HuH-7 (cell line): Measurements from ENCODE around the gene ATPAF2.

Source experiments
- DNase-seq: peaks from one replicate; pipeline ENCODE4 v3.0.0; 2011; ENCODE audit warnings: low spot score

The ATPAF2 gene

DNA sequence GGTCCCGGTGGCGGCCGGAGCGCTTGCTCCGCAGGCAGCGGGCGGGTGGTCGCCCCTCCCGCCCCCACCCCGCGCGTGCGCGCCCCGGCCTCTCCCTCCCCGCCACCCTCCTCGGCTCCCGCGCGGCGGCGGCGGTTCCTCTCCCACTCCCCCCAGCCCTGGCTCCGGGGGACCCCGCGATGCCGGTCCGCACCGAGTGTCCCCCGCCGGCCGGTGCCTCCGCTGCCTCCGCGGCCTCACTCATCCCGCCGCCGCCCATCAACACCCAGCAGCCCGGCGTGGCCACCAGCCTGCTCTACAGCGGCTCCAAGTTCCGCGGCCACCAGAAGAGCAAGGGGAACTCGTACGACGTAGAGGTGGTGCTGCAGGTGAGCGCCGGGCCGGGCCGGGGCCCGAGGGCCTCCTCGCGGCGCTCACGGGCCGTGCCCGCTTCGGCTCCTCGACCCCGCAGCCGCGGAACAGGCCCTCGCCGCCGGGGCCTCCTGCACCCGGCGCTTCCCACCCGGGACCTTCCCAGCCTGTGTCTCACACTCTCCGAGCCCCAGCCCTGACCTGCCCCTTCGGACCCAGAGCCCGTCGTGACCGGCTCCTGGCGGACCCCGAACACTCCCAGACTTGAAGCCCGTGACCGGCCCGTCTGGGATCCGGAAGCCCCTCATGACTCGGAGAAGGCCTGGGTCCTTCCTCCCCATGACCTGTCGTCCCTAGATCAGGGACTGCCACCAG lies 730 bp upstream of the ATPAF2 start:
- DNase-seq: no peak

DNA sequence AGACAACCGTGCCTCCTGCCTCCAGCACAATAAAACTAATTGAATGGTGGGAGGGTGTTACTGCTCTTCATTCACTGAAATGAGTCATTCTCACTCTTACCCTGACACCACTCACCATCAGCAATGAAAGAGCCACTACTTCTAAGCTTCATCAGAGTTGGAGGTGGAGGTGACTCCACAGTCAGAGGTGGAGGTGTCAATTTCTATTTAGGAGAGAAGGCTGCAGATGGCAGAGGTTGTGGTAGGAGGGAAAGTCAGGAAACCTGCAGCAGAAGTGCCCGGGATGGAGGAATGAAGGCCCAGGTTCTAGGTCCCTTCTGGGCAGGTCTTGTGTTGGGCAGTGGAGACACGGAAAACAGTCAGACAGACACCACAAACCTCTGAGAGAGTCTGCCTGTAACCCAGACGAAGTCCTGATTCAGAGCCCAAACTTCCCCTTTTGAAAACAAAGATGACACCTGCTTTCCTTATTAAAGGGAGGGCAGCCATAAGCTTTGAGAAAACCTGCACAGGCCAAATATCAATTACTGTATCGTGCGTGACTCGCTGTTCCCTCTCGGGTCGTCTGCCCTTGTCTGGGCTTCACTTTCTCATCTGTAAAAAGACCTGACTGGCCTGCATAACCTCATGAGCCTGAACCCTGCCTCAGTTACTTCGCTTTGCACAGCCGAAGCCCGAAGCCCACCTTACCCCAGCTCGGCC lies 668 bp downstream of the ATPAF2 start:
- DNase-seq: no peak

DNA sequence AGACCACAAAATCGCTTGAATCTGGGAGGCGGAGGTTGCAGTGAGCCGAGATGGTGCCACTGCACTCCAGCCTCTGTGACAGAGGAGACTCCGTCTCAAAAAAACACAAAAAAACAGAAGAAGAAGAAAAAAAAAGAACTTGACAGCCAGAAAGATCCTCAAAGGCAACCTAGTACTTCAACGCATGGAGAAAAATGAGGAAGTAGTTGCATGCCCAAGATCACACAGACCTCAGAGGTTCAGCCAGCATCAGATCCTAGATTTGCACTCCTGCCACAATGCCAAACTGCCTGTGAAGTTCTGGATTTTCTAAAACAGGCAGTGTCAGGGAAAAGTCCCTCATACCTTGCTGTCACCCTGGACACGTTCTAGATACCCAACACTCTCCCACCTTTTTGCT lies 1.5 kb downstream of the ATPAF2 start:
- DNase-seq: no peak

DNA sequence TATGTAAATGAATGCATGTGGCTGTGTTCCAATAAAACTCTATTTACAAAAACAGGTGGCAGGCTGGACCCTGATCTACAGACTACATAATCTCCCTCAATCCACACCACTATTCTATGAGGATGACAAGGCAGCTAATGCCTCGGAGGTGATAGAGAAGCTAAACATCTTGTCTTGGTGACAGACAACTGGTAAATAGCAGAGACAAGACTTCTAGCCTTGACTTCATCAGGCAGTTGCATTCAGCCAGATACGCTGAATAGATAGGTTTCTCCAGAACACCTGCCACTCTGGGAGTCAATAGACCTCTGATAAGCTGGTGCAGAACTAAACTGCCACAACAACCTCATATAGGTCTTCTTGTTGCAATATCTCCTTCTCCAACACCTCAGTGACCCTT lies 3.3 kb downstream of the ATPAF2 start:
- DNase-seq: no peak

DNA sequence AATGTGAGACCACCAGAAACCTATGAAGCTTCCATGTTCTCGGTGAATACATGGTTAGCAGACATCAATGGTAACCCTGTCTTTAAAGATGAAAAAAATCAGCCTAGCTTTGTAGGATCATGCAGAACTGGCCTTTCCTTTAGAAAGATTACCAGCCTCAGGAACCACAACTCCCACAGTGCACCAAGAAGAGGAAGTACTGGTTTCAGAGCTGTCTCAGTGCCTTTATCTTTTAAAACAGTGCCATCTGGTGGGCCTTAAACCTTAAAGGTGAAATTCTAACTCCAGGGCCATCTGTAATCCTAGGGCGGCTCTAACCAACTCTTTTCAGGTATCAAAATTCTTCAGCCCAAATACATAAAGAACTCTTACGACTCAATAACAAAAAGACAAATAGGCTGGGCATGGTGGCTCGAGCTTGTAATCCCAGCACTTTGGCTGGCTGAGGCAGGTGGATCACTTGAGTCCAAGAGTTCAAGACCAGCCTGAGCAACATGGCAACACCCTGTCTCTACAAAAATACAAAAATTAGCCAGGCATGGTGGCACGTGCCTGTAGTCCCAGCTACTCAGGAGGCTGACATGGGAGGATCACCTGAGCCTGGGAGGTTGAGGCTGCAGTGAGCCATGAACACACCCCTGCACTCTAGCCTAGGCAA lies 5.4 kb downstream of the ATPAF2 start:
- peak; percentile 76 for DNase-seq

DNA sequence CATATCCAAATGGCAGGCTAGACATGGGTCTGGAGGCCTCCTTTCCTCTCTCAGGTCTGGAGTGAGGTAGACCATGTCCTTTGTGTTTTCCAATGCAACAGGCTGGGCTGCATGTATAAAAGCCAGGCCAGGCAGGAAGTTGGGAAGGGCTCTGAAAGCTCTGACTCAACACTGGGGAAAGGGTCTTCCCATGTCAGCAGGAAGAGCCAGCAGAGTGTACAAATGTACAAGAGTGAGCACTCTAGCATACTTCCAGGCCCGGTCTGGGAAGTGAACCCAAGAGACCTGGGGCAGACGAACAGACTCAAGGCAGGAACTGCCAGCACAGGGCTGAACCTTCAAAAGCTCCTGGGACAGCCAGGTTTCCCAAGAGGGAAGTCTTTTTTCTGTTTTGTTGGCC lies 7.0 kb downstream of the ATPAF2 start:
- DNase-seq: no peak

DNA sequence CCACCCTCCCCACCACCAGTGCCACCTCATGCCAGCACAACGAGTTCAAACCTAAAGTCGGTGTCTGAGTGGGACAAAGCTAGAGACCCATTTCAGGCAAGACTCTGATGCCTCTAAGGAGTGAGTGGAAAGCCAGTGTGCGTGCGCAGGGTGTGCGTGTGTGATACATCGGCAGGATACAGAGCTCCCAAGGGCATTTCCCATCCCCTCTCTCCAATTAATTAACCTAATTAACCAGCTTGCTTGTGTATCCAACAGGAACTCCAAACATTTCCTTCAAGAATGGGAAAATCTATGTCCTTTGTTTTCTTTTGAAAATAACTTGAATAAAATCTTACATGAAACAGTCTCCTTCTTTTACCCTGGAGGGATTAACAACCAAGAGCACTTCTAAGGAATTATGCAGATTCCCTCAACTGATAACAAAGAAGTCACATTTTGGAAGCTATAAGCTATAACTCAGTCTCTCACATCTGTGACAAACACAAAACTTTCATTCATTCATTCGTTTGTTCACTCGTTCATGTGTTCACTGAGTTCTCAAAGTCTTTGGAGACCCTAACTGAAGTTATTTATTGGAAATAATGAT lies 9.9 kb downstream of the ATPAF2 start:
- no peak for DNase-seq

DNA sequence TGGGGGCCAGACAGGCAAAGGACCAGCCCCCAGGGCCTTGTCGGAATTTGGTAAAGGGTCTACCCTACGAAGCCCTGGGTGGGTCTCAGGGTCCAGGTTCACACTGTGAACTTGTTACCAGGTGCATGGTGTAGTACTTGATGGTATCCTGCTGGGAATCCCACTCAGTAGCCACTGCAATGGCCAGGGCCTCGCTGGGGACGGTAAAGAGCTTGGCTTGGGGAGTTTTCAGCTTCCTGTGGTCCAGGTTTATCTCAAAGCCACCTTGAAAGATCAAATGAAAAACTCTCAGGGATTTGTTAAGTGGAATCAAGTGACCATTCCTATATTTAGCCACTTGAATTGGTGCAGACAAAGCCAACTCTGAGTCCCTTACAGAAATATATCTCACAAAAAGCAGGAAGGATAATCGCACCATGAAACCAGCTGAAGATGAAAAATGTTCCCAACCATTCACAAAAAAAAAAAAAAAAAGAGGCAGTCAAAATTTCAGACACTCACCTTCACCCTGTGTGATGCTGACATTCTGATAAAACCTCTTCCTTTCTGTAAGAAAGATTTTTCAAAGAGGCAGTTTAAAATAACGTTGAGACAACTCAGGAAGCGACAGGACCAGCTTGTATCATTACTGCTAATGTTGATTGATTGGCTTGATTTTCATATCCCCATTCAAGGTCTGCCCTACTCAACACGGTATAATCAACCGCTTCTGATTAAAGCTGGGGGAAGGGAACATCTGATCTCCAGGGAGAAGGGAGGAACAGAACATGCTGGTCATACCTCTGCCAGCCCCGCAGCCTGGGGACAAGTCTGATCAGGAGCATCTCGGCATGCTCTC lies 10.6 kb downstream of the ATPAF2 start:
- no peak for DNase-seq

DNA sequence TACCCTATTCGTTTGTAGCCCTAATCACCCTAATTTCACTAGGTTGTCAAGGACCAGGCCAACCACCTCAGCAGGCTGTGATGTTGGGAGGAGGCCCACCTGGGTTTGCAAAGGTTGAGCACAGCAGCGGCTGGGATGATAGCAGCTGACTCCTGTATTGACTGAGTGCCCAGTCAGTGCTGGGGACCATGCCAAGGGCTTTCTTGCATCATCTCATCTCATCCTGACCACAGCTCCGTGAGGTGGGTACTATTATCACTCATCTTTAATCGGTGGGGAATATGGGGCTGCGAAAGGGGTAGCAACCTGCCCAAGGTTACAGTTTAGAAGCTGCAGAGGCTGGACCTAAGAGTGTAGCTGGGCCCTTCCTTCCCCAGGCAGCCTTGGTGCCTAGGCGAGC lies 11.7 kb downstream of the ATPAF2 start:
- DNase-seq: no peak

DNA sequence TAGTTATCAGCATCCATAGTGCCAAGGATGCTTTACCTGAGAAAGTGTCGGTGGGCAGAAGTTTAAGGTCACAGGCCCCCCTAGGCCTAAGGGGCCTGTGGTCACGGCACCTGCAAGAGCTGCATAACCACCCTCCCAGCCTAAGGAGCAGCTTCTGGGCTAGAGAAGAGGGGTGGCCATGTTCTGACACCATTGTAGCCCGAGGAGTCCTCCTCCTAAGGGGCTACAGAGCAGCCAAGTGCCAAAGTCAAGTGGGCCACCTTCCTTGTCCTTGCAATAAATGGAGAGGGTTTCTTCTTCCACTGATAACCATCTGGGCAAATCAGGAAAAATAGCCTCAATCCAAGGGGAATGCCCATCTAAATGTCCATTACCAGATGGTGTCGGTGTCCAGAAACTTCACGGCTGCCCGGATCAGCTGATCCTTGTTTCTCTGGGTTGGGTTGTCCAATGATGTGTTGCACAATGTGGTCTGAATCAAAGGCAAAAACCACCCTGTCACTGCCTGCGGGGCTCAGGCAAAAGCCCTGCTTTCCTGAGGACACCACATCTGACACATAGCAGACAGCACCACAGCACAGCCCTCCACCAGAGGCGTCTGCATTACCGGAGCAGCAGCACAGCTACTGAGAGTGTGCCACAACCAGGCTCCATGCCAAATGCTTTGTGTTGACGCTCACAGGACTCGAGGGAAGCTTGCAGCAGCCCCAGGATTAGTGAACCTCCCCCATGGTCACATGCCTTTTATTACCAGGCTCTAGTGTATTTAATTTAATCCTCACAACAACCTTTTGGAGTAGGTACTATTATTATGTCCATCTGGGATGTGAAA lies 12.8 kb downstream of the ATPAF2 start:
- no peak for DNase-seq

DNA sequence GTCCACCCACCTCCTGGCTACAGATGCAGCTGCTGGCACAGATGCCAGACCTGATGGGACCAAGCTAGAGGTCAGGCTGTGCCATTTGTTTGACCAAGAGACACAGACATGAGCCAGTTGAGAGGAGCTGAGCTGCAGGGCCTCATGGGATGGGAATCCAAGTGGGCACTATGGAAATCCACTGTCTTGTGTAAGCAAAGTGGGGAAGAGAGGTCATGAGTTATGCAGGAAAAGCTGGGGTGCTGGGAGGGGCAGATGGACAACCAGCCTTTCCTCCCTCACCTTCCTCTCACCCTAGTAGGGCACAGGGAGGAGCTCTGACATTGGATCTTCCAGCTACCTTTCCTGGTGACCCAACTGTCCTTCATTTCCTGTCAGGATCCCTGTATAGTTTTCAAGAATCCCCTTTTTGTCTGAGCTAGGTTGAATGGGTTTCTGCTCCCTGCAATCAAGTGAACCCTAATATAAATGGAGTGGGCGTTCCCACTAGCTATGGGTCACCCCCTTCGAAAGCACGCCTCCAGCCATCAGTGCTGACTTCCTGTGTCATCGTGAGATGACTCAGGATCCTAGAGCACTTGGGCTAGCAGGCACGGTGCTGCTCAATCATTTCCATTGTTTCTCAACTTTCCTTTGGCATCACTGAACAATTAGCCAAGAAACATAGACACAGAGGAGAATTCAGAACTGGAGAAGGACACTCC lies 13.6 kb downstream of the ATPAF2 start:
- no peak for DNase-seq

DNA sequence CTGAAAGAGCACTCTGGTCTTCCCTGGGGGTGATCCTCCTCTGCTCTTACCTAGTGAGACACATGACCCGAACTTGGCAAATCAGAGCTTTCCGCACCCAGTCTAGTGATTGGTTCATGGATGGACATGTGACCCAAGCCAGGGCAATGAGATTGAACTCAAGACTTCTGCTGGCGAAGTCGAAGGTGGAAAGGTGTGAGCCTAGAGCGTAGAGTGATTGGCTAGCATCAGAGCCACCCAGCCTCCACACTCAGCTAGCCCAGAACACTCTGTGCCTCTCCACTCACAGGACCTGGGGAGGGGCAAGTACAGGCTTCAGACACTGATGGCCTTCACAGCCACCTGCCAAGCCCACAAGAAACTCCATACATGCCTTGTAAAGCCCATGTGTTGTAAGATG lies 17.6 kb downstream of the ATPAF2 start:
- DNase-seq: no peak

DNA sequence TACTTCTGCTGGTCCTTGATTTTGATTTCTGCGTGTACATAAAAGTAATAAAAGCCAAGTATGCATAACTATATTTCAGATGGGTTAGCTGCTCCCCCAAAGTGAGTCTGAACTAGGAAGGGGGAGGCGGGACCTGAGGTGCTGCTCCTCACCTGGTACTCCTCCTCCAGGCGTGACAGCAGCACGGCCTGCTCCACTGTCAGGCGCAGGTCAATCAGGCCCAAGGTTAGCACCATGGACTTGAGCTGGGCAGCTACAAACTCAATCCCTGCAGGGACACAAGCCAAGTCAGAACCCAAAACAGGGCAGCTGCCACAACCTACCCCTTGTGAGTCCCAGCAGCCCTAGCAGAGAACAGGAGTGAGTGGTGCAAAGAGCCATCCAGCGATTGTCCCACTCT lies 18.0 kb downstream of the ATPAF2 start:
- no peak for DNase-seq

DNA sequence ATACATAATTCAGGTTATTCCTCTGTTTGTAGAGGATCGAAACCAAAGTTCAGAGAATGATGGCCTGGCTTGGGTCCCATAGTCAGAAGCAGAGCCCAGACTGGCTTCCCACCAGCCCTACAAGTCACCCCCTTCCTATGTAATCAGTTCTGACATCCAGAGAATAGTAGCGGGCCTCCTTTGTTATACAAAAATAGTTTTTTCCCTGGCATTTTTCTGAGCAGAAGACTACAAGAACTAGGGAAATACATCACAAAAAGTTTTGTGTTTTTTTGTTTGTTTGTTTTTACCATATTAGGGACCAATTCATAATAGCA lies 19.2 kb downstream of the ATPAF2 start:
- DNase-seq: no peak

DNA sequence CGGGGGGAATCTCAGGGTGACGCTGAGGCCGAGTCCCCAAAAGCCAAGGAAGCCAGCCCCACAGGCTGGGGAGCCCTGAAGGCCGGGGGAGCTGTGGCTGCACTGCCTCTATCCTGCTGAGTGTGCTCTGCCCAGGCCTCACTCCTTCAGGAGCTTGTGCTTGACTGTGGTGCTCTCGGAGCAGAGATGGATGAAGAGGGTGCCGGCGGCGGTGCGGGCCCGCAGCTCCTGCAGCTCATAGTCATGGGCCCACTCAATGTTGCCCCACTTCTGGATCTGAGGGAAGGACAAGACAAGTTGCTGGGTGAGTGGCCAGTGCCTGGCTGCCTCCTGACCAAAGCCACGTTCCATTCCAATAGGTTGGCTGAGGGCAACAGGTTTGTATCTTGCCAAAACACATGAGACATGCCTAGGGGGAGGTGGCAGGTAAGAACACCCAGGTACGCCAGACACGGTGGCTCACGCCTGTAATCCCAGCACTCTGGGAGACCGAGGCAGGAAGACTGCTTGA lies 20.5 kb downstream of the ATPAF2 start:
- no peak for DNase-seq

DNA sequence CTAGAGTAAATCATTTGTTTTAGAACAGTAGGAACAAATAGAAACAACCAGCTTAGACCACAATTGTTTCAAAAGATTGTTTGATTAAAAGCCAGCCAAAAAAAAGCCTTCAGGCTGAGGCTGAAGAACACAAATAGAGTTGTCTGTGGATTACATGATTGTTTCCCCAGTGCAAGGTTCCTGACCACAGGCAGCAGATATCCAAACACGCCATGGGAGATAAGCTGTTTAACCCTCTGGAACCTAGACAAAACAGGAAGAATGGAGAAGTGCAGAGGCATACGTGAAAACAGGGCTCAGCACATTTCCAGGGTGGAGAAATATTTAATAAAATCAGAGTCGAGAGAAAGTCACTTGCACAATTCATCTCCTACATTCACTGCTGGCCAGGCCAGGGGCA lies 21.0 kb downstream of the ATPAF2 start:
- DNase-seq: peak; percentile 37

DNA sequence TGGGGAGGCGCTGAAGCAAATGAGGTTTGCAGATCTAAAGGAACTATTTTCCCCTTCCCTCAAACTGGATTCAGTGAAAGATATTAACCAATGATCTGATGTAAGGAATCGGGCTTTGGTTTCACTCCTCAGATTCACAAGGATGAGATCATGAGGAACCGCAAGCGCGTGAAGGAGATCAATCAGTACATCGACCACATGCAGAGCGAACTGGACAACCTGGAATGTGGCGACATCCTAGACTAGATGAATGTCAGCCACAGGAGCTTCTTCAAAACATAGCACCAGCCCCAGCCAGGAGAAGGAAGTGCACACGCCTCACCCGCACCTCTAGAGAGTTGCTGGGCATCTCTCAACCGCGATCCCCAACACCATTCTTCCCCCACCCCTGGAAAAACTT lies 22.5 kb downstream of the ATPAF2 start:
- no peak for DNase-seq

DNA sequence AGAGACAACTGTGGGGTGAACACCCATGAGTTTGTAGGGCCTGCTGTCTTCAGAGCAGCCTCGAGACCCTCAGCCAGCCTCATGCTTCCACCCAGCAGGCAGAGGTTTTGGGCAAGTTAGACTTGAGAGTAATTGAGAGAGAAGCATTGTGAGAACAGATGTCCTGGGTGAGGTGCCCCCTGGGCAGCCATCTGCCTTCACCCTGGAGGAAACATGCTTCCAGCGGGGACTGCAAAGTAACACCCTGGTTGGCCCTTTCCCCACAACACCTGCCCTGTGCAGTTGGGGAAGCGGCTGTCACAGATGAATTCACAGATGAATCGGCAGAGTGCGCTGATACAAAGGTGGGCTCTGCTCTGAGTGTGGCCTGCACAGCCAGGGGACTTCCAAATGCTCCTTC lies 23.4 kb downstream of the ATPAF2 start:
- DNase-seq: no peak

DNA sequence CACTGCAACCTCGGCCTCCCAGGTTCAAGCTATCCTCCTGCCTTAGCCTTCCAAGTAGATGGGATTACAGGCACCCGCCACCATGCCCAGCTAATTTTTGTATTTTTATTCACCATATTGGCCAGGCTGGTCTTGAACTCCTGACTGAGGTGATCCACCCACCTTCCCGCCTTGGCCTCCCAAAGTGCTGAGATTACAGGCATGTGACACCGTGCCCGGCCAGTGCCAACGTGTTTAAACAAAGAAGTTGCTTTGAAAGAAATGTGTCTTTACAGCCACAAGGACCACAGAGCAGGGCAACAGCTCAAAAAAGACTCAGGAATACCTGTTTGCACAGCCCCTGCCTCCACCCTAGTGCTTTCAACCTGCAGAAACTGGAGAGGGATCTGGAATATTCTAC lies 25.0 kb downstream of the ATPAF2 start:
- no peak for DNase-seq

DNA sequence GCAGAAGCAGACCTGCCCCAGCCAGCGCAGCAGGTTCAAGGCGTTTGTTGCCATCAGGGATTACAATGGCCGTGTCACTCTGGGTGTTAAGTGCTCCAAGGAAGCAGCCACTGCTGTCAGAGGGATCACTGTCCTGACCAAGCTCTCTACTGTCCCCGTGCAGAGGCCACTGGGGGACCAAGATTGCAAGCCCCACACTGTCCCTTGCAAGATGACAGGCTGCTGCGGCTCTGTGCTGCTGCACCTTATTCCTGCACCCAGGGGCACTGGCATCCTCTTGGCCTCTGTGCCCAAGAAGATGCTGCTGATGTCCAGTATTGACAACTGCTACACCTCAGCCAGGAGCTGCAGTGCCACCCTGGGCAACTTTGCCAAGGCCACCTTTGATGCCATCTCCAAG lies 27.7 kb downstream of the ATPAF2 start:
- DNase-seq: no peak
